Measurements from ENCODE around the gene PNKP. TPM values are rescaled to one million over a fixed set of nuclear protein-coding genes. Genes with fewer than 3 reads are reported as not detected.
A peak's percentile ranks its signal among the peaks of the same experiment; 100 is the strongest.

PNKP gene
- total RNA-seq, 1 donor from 2014 or later: 76.4 TPM

DNA sequence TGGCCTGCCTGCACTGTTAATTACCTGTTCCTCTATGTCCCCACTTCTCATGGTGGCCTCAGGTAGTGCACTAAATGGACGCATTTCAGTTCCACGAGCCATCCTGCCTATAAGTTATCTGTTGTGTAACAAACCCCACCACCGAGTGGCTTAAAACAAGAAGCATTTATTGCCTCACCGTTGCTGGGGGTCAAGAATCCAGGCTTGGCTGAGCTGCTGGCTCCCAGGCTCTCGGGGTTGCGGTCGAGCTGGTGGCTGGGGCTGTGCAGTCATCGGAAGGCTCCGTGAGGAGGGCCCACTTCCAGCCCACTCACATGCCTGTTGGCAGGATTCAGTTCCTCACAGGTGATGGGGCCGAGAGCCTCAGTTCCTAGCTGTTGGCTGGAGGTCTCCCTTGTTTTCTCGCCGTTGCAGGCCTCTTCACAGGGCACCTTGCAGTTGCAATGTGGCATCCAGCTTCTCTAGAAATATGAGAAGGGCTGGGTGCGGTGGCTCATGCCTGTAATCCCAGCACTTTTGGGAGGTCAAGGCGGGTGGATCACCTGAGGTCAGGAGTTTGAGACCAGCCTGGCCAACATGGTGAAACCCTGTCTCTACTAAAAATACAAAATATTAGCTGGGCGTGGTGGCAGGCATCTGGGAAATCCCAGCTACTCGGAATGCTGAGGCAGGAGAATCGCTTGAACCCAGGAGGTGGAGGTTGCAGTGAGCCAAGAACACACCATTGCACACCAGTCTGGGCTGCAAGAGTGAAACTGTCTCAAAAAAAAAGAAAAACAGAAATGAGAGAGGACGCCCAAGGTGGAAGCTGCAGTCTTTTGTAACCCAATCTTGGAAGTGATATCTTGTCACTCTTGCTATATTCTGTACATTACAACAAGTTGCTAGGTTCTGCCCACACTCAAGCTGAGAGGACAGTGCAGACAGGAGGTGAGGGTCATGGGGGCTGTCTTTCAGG, 23.0 kb downstream of the PNKP start:
- no peak for DNase-seq (ENCODE audit: extremely low spot score, unreplicated experiment)
- peaks cover 17% of the 10 kb centered on the region for H3K36me3 Mint-ChIP-seq (ENCODE audit: unreplicated experiment)
- H3K9me3 Mint-ChIP-seq (ENCODE audit: unreplicated experiment): peaks cover 6% of the 10 kb centered on the region
- H3K4me1 Mint-ChIP-seq (ENCODE audit: unreplicated experiment): peaks cover 27% of the 10 kb centered on the region
- TF ChIP-seq, protein P1, sequence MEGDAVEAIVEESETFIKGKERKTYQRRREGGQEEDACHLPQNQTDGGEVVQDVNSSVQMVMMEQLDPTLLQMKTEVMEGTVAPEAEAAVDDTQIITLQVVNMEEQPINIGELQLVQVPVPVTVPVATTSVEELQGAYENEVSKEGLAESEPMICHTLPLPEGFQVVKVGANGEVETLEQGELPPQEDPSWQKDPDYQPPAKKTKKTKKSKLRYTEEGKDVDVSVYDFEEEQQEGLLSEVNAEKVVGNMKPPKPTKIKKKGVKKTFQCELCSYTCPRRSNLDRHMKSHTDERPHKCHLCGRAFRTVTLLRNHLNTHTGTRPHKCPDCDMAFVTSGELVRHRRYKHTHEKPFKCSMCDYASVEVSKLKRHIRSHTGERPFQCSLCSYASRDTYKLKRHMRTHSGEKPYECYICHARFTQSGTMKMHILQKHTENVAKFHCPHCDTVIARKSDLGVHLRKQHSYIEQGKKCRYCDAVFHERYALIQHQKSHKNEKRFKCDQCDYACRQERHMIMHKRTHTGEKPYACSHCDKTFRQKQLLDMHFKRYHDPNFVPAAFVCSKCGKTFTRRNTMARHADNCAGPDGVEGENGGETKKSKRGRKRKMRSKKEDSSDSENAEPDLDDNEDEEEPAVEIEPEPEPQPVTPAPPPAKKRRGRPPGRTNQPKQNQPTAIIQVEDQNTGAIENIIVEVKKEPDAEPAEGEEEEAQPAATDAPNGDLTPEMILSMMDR (IDR thresholded peaks at IDR 0.05): no peak
- H3K27ac Mint-ChIP-seq (ENCODE audit: unreplicated experiment): peak overlapping the region; percentile 73
- H3K27me3 Mint-ChIP-seq (ENCODE audit: unreplicated experiment): no peaks in the 10 kb centered on the region
- H3K4me3 Mint-ChIP-seq (ENCODE audit: unreplicated experiment): no peak overlapping the region

DNA sequence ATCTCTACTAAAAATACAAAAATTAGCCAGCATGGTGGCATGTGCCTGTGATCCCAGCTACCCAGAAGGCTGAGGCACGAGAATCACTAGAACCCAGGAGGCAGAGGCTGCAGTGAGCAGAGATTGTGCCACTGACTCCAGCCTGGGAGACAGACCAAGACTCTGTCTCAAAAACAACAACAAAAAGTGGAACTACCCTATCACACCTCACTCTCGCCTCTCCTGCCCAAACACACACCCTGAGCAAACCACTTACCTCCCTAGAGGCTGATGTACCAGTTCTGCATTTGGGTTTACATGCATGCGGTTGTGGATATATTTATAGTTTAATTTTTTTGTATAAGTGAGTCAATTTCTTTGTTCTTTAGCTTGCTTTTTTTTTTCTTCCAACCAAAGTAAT, 24.1 kb downstream of the PNKP start:
- Mint-ChIP-seq H3K4me3 (ENCODE audit: unreplicated experiment) (no peak overlapping the region), H3K36me3 (ENCODE audit: unreplicated experiment) (peaks cover 23% of the 10 kb centered on the region), H3K27me3 (ENCODE audit: unreplicated experiment) (no peaks in the 10 kb centered on the region), H3K4me1 (ENCODE audit: unreplicated experiment) (peaks cover 18% of the 10 kb centered on the region), H3K27ac (ENCODE audit: unreplicated experiment) (no peak overlapping the region), H3K9me3 (ENCODE audit: unreplicated experiment) (no peaks in the 10 kb centered on the region)
- TF ChIP-seq, protein P1 (IDR thresholded peaks at IDR 0.05): no peak
- DNase-seq (ENCODE audit: extremely low spot score, unreplicated experiment): no peak

DNA sequence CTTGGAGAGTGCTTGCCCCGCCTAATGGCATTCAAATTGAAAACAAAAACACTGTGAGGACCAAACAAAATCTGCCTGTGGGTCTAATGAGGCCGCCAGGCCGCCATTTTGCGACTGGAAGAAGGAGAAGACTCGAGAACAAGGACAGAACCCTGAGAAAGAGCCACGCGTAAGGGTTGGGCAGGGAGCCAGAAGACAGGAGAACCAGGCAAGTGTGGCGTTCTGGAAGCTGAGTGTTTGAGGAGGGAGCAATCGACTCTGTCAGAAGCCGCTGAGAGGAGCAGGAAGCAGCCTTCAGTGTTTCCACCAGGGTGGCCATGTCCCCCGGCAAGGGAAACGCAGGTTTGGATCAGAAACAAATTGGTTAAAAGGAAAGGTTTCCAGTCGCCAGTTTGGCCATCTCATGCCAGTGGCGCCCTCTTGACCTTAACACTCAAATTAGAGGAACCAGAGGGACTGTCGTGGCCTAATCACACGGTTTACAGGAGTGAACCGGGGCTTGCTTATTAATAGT, 26.6 kb downstream of the PNKP start:
- H3K4me1 Mint-ChIP-seq (ENCODE audit: unreplicated experiment): peaks cover 10% of the 10 kb centered on the region
- TF ChIP-seq, protein P1 (IDR thresholded peaks at IDR 0.05): no peak
- no peak overlapping the region for H3K4me3 Mint-ChIP-seq (ENCODE audit: unreplicated experiment)
- DNase-seq (ENCODE audit: extremely low spot score, unreplicated experiment): no peak
- peaks cover 35% of the 10 kb centered on the region for H3K36me3 Mint-ChIP-seq (ENCODE audit: unreplicated experiment)
- no peaks in the 10 kb centered on the region for H3K9me3 Mint-ChIP-seq (ENCODE audit: unreplicated experiment)
- H3K27me3 Mint-ChIP-seq (ENCODE audit: unreplicated experiment): no peaks in the 10 kb centered on the region
- no peak overlapping the region for H3K27ac Mint-ChIP-seq (ENCODE audit: unreplicated experiment)

DNA sequence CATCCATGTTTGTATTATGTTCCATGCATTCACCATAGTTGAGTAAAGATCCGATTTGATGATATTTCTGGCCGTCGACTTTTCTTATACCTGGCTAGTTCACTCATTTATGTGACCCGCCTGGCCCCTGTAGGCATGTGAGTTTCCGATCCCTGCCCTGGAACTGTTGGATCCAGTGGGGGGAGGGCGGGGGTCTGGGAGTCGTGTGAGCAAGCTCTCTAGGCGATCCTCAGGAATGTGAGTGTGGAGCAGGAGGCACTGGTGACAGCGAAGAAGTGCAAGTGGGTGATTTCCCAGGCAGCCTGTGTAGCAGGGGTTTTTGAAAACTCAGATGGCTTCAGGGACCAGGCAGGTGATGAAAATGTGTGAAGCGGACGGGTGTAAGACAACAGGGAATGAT, 27.1 kb downstream of the PNKP start:
- Mint-ChIP-seq H3K9me3 (ENCODE audit: unreplicated experiment) (no peaks in the 10 kb centered on the region), H3K4me1 (ENCODE audit: unreplicated experiment) (peaks cover 6% of the 10 kb centered on the region), H3K27ac (ENCODE audit: unreplicated experiment) (no peak overlapping the region), H3K36me3 (ENCODE audit: unreplicated experiment) (peaks cover 35% of the 10 kb centered on the region), H3K4me3 (ENCODE audit: unreplicated experiment) (no peak overlapping the region), H3K27me3 (ENCODE audit: unreplicated experiment) (no peaks in the 10 kb centered on the region)
- TF ChIP-seq, protein P1 (IDR thresholded peaks at IDR 0.05): no peak
- no peak for DNase-seq (ENCODE audit: extremely low spot score, unreplicated experiment)

DNA sequence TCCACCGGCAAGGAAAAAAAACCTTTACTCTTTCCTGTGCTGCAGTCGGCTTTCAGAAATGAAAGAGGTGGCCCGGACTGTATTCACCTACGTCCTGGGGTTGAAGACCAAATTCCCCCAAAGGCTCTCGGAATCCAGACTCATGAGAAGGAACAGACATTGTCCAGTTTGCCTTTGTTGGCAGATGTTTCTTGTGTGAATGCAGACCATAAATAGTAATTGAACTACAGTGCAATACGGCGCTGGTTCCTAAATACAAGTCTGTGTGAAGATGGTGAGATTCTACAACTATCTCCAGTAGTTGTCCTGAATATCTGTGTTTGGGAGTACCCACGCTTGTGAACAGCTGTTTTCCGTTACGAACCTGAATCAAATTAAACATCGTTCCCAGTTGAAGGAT, 27.7 kb downstream of the PNKP start:
- TF ChIP-seq, protein P1 (IDR thresholded peaks at IDR 0.05): no peak
- Mint-ChIP-seq H3K27ac (ENCODE audit: unreplicated experiment) (no peak overlapping the region), H3K4me3 (ENCODE audit: unreplicated experiment) (no peak overlapping the region), H3K36me3 (ENCODE audit: unreplicated experiment) (peaks cover 39% of the 10 kb centered on the region), H3K27me3 (ENCODE audit: unreplicated experiment) (no peaks in the 10 kb centered on the region), H3K9me3 (ENCODE audit: unreplicated experiment) (no peaks in the 10 kb centered on the region), H3K4me1 (ENCODE audit: unreplicated experiment) (no peaks in the 10 kb centered on the region)
- no peak for DNase-seq (ENCODE audit: extremely low spot score, unreplicated experiment)
